Cortex of kidney (tissue), 1 donor: Measurements from ENCODE around the gene ARHGEF17.

ENCODE experiments used
- DNase-seq: peaks from one replicate; lab custom pipeline; 2025; lab: John Stamatoyannopoulos, UW

ARHGEF17 gene

DNA sequence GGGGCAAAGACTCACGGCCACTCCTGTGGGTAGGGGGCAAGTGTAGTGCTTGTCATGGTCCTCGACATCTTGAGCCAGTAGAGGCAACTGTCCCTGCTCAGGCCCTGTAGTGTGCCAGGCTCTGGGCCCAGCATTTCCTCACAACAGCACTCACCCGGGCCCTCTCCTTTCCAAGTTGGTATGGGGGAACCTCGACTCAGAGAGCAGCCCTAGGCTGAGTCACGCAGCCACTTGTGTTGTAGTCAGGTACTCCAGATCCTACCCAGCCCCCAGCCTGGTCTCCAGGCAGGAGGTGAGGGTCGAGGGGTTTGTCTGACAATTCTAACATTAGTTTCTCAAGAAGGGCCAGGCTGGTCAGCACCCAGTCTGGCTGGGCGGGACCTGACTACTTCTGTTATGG lies 72.3 kb downstream of the ARHGEF17 start:
- no peak for DNase-seq

DNA sequence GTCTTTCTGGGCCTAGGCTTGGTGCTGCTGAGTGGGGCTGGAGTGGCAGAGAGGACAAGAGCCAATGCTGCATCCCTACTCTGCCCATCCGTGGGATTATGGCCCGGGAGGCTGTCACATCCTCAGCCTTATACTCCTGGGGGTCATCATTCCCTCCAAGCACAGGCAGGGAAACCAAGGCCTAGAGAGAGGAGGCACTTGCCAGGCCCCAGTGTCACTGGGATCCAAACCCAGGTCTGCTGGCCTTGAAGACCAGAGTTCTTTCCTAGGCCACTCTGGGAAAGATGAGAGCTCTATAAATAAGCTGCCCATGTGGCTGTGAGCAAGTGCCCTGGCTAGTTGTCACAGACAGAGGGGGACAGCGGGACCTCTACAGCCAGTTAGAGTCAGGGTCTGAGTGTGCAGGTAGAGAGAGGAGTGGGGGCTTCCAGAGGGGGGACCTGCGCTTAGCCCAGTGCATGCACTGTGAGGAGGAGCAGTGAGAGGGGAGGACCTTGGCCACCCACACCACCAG lies 72.9 kb downstream of the ARHGEF17 start:
- DNase-seq = no peak

DNA sequence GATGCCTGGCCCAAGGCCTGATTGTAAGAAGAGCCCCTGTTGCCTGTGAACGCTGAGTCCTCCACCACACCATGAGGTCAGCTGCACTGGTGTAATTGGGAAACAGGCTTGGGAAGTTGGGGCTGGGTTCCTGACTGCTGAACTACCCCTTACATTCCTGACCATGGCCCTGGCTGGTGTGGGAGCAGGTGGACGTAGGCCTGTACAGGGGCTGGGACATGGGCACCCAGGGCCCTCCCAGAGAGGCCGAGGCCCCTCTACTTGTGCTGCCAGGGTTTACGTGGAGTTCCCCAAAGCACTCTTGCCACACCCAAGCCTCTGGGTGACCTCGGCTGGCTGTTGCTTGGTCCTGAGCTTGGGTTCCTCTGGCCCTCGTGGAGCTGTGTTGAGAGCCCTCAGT lies 73.5 kb downstream of the ARHGEF17 start:
- no peak for DNase-seq

DNA sequence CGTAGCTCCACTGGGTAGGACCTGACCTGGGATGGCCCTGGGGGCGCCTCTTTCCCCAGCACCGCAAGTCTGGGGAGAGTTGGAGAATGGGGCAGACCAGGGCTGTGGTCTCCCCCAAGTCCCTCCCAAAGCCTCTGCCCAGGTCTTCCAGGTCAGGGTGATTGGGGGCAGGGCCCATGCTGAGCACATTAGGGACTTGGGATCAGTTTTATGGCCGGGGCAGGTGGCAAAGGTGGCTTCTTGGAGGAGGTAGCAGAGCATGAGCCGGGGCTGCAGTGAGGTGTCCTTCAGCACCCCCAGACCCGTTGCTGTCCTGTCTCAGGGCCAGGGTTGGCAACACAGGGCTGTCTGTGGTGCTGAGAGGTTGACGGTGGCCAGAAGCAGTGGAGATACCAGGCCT lies 74.1 kb downstream of the ARHGEF17 start:
- DNase-seq = no peak

DNA sequence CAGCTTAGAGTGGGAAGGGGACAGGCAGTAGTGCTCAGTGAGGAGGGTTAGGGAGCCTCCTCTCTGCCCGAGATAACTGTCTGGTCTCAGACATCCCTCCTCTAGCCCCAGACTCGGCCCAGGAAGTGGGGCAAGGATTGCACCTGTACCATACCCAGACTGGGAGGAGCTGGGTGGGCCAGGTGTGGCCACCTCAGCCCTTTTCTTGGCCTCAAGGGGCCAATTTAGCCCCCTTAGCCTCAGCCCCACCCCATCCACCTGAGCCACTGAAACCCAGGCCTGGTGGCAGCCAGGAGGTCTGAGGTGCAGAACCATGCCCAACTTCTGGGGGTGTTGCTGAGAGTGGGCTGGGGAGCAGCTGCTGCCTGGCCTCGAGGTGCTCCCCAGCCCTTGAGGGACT lies 74.7 kb downstream of the ARHGEF17 start:
- DNase-seq = no peak

DNA sequence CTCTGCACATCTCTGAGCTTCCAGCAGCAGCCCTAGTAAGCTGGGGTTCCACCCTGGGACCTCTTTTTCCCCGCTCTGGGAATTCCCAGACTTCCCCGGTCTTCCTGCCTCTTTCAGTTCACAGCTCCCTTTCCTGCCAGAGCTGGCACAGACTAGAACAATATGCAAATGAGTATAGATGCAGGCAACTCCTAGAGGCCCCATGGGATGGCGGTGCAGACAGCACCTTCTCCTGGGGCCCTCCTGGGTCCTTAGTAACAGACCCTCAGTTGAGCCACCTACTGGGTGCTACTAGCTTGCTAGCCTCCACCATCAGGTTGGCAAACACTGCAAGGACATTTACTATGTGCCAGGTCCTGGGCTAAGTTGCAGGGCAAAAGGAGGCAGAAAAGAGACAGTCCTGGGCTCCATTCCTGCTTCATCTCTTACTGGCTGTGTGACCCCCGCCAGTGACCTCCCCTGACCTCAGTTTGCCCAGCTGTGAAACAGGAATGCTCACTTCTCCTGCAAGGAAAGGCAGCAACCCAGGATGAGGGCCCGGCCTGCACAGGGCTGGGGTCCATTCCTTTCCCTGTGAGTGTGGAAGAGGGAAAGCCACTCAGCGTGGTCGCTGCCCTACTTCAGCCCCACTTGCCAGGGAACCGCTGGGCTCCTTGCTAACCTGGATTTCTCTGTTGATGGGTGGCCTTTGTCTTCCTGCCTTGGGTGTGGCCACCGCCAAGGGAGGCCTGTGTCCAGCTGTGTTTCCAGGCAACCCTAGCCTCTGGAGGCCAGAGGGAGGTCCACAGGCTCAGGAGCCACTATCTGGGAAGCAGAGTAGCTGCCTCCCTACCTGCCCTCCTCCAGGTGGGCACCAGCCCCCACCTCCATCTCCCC lies 75.4 kb downstream of the ARHGEF17 start:
- DNase-seq = no peak

DNA sequence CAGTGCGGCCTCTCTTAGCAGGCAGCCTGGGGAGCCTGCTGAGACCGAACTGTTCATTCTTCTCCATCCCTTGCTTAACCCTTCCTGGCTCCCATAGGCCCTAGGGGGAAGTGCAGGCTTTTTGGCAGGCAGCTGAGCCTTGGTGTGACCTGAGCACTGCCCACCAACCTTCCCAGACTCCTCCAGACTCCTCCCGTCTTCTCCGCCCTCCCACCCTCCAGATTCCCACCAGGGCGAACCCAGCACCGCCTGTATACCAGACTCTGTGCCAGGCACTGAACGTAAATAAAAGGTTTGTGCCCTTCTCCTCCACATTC lies 76.0 kb downstream of the ARHGEF17 start:
- no peak for DNase-seq

DNA sequence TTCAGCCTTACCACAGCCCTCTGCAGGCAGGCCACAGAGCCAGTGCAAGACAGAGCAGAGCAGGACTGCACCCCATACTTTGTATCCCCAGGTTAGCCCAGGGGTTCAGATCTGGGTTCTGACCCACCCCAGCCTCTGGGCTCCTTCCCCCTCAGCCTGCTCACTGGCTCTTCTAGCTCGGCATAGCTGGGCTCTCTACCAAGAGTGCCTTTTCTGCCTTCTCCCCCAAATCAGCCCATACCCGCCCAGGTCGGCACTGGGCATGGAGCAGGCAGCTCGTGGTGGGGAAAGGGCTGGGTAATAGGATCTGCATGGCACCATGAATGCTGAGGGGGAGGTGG lies 76.4 kb downstream of the ARHGEF17 start:
- DNase-seq = no peak

DNA sequence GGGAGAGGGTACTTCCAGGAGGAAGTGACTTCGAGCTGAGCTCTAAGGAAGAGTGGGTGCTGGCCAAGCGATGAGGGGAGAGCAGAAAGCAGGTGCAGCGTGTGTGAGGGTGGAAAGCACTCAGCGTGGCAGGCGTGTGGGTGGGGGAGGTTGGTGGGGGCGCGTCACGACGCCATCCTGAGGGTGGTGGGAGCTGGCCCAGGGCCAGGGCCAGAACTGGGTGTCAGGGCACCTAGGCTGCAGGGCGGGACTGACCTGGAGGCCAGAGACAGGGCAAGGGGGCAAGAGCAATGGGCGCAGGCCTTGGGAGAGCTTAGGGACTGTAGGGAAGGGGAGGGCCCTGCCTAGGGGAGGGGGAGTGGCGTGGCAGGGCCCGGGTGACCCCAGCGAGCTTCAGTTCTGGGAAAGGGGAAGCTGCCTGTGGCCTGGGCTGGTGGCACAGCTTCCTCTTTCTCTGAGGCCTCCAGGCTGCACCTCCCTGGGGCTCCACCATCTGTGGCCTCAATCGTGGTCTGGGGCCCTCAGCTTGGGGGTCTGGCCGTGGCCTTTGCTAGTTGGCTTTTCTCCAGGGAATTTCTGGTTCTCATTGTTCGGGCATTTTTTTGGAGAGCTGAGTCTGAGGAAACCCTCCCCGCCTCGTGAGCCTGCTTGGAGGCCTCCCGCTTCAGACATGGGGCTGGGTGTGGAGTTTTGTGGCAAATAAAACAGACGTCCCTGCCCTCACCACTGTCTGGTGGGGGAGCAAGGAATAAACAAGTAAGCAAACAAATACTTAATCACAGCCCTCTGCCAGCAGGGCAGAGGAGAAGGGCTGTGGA lies 77.0 kb downstream of the ARHGEF17 start:
- DNase-seq = no peak

DNA sequence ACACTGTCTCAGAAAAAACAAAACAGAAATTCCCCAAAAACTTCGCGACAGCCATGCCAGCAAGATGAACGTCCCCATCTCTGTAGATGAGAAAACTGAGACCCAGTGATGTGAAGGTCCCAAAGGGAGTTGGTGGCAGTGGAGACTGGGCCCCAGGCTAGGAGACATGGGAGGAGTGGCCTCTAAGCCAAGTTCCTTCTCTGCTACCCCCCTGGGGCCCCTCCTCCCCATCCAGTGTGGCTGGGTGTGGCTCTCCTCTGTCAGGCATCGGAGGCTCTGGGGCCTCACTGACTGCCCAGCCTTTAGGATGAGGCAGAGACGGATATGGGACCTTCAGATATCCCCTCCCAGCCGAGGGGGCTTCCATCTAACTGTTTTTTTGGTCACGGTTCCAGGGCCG lies 77.9 kb downstream of the ARHGEF17 start:
- no peak for DNase-seq

DNA sequence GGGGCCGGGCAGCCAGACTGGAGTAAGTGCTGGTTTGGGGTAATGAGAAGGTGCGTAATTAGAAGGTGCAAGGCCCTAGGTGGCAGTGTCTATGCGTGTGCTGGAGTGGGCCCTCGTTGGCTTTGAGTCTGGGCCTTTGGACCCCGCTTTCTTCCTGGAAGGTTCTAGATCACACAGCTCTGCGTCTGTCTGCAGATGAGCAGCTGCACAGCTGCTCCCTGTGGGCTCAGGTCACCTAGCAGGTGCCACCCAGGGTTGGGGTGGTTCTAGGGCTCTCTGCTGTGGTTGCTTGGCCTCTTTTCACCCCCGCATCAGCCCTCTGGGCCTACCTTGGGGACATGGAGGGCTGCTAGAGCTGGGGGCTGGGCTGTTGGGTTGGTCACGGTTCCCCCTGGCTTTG lies 78.5 kb downstream of the ARHGEF17 start:
- no peak for DNase-seq

DNA sequence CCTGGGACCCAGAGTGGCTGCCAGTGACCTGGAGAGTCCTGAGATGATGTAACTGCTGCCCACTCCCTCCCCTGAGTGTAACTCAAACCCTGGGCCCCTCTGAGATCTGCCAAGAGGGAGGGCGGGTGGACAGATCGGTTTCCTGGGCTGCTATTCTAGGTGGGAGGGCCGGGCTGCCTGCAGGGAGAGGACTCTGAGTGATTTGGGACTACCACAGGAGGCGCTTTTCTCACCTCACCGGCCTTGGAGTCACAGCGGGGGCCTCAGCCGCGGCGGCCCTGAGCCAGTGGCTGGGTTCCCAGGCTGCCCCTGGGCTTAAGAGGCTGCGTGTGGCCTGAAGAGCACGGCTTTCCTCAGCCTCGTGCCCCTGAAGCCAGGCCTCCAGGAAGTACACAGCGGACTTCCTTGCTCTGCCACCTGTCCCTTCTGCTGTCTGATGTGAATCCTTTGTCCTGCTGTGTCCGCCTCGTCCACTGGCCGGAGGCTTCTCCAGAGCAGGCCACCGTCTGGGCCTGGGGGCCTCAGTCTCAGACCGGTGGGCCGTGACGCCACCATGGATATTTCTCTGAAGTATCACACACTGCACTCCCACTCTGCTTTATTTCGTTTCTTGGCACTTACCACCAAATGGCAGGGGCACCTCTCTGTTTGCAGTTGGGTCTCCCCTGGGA lies 79.7 kb downstream of the ARHGEF17 start:
- no peak for DNase-seq

DNA sequence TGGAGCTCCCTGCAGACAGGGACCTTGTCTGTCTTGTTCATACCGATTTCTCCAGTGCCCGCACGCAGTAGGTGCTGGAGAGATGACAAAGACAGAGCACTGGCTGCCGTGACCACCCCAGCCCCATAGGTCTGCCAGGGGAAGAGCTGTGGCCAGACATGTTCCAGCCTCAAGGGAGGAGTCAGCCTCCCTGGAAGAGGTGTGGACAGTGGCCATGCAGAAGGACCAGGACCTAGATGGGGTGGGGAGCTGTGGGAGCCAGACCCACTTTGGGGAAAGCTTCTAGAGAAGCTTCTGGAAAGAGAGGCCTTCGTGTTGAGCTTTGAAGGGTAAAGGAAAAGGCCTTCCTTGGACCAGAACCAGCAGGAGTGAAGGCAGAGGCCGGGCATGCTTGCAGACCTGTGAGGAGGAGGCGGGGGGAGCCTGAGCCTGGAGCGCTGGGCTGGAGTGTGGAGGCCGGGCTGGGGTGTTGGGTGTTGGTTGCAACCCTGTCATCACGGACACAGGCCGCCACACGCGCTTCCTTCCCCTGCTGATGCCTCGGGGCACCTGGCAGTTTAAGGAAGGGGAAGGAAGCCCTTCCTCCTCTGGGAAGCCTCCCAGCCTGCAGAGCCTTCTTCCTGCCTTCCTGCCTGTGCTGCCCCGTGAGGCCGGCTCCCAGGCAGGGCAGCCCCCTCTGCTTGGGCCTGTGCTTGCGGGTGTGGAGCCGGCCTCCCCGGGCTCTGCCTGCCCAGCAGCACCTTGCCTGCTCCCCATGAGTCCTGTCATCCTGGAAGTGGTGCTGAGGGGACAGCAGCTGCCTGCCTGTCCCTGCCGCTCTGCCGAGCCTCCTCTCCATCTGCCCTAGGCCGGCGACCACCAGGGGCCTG lies 80.4 kb downstream of the ARHGEF17 start:
- DNase-seq = no peak

DNA sequence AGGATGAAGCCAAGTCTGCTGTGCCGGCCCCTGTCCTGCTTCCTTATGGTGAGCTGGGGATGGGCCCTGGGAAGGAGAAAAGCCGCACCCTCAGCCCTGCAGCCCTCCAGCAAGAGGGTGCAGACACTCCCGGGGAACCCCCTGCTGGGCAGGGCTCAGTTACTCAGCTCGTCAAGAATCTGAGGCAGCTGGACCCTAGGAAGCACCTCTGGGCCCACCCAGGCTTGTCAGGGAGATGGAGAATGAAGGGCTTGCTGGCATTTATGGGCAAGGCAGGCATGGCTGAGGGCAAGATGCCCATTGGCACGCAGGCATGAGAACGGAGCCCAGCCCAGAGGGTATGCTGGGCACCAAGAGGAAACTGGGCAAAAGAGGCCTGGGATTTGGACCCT lies 81.1 kb downstream of the ARHGEF17 start:
- no peak for DNase-seq

DNA sequence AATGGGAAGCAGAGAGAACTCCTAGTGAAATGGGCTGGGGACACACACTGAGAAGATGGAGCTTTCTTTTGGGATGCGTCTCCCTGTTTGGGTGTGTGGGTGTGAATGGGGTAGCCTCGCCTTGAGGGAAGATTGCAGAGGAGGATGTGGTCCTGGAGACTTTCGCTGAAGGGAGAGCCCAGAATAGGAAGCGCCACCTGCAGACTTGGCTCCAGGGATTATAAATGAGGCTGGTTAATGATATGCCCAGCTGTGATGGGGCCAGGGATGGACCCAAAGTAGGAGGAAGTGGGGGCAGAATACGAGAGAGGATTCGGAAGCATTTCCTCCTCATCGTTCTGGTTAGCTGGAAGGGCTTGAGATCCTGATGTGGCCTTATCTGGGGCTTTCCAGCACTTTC lies 81.8 kb downstream of the ARHGEF17 start:
- no peak for DNase-seq

DNA sequence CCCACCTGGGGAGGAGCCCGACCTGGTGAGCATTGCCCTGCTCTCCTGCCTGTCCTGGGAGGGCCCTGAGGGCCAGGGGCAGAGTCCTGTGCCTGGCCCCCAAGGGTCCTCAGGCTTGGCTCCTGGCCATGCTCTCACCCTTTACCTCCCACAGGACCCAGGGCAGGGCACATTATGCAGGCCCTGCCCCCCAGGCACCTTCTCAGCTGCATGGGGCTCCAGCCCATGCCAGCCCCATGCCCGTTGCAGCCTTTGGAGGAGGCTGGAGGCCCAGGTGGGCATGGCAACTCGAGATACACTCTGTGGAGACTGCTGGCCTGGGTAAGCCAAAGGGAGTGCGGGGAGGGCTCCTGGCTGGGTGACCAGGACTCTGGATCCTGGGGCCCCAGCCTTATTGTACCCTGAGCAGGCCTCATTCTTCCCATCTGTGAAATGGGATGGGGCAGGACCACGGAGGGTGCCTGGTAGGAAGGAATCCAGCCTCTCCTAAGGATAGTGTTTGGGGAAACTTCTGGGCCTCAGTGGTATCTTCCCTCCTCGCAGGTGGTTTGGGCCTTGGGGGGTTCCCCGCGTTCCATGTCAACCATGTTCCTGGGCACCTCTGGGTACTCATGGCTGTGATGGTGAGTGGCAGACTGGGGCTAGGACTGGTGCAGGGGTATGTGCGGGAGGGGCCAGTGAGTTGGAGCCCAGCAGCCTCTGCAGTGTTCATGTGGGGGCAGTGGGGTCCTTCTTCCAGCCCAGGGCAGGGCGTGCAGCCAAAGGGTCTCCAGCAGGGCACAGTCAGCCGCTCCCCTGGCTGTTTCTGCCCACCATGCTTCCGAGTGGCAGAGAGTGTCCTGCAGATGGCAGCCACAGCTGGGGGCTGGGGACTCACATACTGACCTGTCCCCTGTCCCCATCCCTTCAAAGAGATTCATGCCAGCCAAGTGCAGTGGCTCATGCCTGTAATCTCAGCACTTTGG lies 82.8 kb downstream of the ARHGEF17 start:
- no peak for DNase-seq

DNA sequence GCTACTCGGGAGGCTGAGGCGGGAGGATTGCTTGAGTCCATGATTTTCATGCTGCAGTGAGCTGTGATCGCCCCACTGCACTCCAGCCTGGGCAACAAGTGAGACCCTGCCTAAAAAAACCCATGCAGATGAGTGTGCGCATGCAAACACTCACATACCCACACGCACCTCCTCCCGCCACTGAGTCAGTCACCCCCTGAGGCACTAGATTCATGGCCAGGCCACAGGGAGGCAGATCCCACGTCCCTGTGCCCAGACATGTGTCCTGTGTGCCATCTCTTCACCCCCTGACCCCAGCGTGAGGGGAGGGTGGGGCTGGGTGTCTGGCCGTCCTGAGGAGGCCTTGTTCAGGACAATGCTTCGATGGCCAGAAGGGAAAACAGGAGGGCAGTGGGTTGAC lies 83.6 kb downstream of the ARHGEF17 start:
- no peak for DNase-seq

DNA sequence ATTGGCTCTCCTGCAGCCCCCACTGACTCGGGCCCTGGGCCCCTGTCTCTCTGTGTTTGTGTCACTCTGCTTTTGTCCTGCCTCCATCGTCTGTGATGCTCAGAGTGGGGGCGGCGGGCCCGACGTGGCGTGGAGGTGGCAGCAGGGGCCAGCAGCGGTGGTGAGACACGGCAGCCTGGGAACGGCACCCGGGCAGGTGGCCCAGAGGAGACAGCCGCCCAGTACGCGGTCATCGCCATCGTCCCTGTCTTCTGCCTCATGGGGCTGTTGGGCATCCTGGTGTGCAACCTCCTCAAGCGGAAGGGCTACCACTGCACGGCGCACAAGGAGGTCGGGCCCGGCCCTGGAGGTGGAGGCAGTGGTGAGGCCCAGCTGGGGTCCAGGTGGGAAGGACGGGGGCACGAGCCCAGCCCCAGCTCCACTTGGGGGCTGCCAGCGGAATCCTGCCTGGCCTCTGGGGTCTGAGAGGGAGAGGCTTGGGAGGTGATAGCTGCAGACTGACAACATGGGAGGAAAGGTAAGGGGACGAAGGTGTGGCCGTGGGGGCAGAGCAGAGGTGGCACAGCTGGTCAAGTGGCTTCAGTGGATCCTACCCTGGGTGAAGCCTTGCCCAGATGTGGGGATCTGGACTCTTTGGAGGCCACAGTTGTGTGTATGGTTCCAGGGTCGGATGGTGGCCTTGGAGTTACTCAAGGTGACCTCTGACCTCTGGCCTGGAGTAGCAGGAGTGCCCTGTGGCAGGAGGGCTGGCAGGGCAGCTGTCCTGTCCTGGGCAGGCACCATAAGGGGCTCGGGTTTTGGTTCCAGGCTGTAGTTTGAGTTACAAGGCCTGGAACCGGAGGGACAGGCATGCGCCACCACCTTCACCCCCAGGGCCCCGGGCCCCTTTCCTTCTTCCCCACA lies 84.3 kb downstream of the ARHGEF17 start:
- DNase-seq = no peak

DNA sequence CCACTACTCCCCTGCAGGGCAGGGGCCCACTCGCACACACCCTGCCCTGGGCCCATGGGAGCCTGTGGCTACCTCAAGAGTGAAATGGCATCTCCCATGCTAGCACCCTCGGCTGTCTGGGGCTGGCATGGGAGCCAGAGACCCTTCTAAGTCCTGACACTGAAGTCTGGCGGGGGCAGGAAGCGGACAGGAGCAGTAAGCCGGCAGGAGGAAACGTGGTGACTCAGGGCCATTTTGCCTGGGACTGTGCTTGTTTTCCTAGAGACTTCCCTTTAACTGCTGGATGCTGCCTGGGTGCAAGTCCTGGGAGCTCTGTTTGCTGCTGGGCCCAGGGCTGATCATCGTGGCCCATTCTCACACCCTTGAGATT lies 84.9 kb downstream of the ARHGEF17 start:
- no peak for DNase-seq
